Measurements from ENCODE around the gene ASPG.
"Not testable (repeated sequence)": the region's sequence is repeated elsewhere in the genome, so short reads cannot be mapped to it uniquely, and the experiment has no call there.

Gene ASPG

DNA sequence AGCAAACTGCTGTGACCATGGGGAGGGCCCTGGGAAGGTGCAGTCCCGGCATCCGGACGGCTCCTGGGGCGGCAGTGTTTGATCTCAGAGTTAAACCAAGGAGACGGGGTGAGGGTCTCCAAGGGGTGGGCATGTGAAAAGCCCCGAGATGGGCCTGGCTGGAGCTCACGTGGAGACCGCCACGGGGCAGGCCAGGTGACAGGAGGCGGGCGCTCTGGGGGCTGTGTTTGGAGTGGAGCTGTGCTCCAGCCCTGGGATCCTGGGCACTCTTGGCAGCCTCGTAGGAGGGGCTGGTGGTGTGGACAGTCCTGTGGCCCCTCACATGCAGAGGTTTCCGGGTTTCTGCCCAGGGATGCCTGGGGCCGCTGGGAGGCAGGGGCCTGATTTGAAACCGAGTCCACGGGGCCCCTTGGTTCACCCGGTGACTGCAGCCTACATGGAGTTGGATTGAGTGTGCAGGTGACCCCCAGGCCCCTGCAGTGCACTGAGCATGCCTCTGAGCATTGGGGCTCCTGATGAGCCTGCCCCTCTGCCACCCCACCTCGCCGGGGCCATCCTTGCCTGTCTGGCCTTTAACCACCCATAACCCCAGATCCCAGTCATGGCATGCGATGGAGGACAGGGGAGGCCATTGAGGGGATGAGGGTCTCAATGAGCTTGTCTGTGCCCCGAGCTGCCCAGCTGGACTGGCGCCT lies 61.3 kb downstream of the ASPG start:
- peak; percentile 40 for DNase-seq (ENCODE audit: low spot score)

DNA sequence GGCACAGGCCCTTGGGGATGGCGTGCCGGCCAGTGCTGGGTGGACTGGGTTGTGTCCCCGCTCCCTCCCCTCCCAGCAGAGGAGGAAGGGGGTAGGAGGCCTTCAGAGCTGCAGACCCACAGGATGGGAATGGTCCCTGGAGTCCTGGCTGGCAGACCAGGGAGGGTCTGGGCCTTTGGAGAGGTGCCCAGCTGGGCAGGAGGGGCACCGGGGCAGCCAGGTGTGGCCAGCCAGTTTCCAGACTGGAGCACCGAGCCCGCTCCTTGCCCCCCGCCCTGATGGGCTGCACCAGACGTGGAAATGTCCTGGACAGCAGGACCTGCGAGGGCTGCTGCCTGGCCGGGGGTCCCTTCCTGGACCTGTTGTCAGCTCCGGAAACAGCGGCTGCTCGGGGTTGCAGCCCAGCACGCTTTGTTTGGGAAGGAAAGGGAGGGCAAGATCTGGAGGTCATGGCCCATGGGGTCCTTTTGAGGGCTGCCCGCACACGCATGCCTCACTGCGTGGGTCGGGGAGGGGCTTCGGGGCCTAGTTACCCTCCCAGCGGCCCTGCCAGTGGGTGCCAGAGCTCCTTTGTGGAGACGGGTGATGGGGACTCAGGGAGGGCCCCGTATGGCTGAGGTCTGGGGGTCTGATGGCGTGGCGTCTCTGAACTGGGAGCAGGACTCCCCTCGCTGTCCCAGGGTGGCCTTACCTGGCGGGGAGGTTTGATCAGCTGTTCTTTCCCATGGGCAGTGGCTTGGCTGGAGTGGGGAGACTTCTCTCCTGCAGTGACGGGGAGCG lies 62.0 kb downstream of the ASPG start:
- no peak for DNase-seq (ENCODE audit: low spot score)

GRCh38 chr14:104148433-104149277 lies 63.2 kb downstream of the ASPG start:
- no peak for DNase-seq (ENCODE audit: low spot score)

DNA sequence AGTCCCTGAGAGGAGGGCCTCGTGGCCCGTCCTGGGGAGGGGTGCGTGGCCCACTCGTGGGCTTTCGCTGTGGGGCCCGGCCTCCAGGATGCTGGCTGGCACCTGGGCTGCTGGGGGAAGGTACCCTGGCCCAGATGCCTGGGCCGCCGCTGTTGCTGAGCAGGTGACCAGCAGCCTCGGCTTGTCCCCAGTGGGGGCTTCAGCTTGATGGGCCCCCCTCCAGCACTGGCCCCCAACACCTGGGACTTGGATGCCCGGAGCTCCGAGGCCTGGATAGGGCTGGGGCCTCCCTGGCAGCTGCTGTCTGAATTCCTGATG lies 63.7 kb downstream of the ASPG start:
- no peak for DNase-seq (ENCODE audit: low spot score)

GRCh38 chr14:104149617-104150135 lies 64.2 kb downstream of the ASPG start:
- peak; percentile 90 for DNase-seq (ENCODE audit: low spot score)

DNA sequence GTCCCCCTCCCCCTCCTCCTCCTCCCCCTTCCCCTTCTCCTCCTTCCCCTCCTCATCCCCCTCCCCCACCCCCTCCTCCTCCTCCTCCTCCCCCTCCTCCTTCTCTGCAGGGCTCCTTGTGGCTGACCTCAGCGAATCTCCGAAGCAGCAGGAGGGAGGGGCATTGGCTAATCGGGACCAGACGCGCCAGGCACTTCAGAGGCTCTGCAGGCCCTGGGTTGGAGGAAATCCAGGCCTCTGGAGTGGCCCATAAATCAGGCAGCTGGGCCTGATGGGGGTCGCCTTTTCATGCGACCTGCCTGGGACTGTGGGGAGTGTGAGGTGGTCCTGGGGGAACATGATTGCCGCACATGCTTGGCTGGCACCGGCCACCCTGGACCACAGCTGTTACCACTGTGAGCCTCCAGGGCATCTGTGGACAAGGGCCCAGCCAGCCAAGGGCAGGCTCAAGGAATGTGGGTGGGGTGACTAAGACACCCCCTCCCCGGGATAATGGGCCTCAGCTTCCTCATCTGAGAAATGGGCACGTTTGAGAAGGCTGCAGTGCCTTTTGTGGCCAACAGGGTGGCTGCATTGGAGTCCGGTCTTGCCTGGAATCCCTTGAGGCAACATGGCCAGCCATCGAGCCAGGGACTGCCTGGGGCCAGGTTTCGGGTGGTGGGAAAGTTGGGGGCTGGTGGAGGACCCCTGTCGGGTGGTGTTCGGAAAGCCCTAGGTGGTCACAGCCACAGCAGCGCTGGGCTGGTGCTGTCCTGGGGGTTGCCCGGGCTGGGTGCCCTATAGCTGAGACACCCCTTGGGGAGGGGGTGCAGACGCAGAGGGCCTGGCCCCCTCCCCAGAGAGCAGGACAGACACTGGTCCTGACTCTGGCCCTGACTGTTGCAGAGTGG lies 64.9 kb downstream of the ASPG start:
- DNase-seq (ENCODE audit: low spot score) = peak; percentile 81

DNA sequence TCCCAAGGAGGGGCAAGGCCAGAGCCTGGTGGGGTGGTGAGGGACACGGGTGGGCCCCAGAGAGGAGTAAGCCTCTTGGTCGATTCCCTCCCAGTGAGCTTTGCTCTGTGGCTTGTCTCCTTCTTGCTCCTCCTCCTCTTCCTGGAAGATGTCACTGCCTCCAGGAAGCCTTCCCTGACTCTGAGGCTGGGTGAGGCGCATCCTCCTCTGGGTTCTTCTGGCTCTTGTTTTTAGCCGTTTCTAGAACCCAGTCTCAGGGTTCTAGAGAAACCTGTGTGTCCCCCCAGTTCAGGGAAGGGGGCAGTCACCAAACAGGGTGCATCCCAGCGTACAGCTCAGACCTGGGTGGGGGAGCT lies 65.5 kb downstream of the ASPG start:
- no peak for DNase-seq (ENCODE audit: low spot score)

GRCh38 chr14:104151566-104152245 lies 66.2 kb downstream of the ASPG start:
- DNase-seq (ENCODE audit: low spot score) = no peak

DNA sequence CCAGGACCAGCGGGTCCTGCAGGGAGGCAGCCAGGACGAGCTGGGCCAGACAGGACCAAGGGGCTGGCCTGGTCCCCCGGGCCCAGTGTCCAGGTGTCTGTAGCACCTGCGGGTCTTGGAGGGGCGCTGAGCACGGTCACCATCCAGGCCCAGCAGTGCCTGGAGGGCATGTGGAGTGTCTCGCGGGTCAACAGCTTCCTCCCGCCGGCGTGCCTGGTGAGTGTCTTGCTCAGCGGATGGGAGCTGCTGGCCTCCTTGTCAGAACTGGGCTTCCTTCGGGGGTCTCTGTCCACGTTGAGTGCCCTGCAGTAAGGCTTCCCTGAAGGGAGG lies 66.7 kb downstream of the ASPG start:
- no peak for DNase-seq (ENCODE audit: low spot score)

DNA sequence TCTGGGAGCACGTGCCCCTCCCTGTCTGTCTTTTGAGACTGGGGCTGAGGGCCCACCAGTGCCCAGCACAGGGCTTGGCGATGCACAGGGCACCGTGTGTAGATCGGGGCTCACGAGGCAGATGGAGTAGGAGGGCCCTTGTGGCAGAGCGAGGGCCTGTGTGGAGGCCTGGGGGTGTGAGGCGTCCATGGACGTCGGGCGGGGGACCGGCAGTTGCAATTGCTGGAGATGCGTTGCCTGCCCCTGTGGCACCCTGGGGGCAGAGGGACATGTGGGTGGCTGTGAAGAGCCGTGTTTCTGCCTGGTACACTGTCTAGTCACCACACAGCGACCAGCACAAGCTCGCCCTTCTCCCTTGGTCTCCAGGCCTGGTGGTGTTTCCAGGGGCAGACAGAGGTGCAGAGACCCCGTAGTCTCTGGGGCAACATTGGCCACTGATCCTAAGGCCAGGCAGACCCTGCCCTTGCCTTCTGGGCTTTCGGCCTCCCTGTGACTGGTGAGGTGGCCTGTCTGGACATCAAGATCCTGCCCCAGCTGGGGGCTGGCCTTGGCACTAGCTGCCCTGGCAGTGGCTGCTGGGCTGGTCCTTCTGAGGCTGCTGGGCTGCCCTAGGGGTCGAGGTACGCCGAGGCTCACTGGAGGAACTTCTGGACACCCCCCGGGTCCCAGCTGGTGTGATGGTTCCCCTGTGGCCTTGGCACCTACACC lies 67.3 kb downstream of the ASPG start:
- no peak for DNase-seq (ENCODE audit: low spot score)

- DNase-seq (ENCODE audit: low spot score) = not testable (repeated sequence)
Measured at GRCh38 chr14:104153394-104153755, 67.9 kb downstream of the ASPG start.

DNA sequence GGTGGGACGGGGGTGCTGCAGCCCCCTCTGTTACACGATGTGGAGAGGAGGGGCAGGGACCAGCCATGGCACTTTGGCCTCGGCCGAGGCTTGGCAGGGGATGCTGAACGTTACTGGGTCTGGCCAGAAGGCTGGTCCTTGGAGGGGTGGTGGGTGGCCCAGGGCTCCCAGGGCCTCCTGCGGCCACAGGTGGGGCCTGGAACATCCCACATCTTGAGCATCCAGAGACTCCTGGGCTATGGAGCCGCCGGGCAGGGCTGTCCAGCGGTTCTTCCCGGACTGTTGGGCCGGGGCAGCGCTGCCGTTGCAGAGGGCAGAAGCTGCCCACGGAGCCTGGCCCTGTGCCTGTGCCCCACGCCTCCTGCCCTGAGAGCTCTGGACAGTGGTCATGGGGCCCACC lies 68.7 kb downstream of the ASPG start:
- no peak for DNase-seq (ENCODE audit: low spot score)

- no peak for DNase-seq (ENCODE audit: low spot score)
Measured at GRCh38 chr14:104155513-104155912, 70.0 kb downstream of the ASPG start.

DNA sequence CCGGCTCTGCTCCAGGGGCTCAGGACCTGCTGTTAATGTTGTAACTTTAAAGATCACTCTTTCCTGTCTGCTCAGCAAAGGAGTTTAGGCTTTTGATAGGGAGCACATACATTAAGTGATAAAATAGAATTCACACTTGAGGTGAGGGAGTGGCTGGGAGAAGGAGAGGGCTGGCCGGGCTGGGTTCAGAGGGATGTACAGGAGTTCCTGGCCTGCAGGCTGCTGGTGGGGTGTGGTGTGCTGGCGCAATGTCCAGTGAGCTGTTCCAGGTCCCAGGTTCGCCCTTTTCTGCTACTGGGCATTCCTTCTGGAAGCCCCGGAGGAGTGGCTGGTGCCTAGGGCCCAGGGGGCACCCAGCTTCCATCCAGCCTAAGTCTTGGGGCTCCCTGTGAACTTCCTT lies 70.6 kb downstream of the ASPG start:
- DNase-seq (ENCODE audit: low spot score) = no peak

- no peak for DNase-seq (ENCODE audit: low spot score)
Measured at GRCh38 chr14:104157016-104157928, 71.8 kb downstream of the ASPG start.

GRCh38 chr14:104158827-104159798 lies 73.6 kb downstream of the ASPG start:
- DNase-seq (ENCODE audit: low spot score) = no peak

- DNase-seq (ENCODE audit: low spot score) = no peak
Measured at GRCh38 chr14:104159990-104160389, 74.5 kb downstream of the ASPG start.

- no peak for DNase-seq (ENCODE audit: low spot score)
Measured at GRCh38 chr14:104161602-104162367, 76.3 kb downstream of the ASPG start.

Measured in ecto neural progenitor cell (in vitro differentiated cells).